B cell (primary cell): ENCODE results near the gene TXNDC2. TPM values are rescaled to one million over a fixed set of nuclear protein-coding genes. Genes with fewer than 3 reads are reported as not detected.

Experiments
- ATAC-seq: fragments of 200-7000 bp; cut with Tn5 transposase; one replicate; pipeline ENCODE4 v1.10.0; 2021; ENCODE audit warnings: low read depth, mild to moderate bottlenecking, moderate number of reproducible peaks, moderate library complexity
- CTCF ChIA-PET: fragments of 350-600 bp; sonication (Branson Sonifier 250); formaldehyde crosslinking; loops from one replicate; lab custom pipeline; 2021; ENCODE audit warnings: antibody characterized with exemption, inconsistent platforms; lab: Charles Lee
- POLR2A ChIA-PET: fragments of 350-600 bp; sonication (Branson Sonifier 250); formaldehyde crosslinking; loops from one replicate; lab custom pipeline; 2021; ENCODE audit warnings: antibody characterized with exemption; lab: Charles Lee
- DNase-seq: peaks from one replicate; pipeline ENCODE4 v3.0.0; 2013
- H2AFZ ChIP-seq: 2 replicates; pipeline ENCODE4 v1.6.1; 2012; ENCODE audit warnings: mild to moderate bottlenecking, low read depth, low read length; ENCODE audit not compliant: insufficient read depth, poor library complexity, severe bottlenecking
- H3K27ac ChIP-seq, 2 donors: 1 replicate in 1 of 2; 2 replicates in 1 of 2; pipeline ENCODE4 v1.5.1; 2012 to 2013; ENCODE audit warnings: low read length in 2 of 2, mild to moderate bottlenecking in 2 of 2, moderate library complexity in 1 of 2
- H3K27me3 ChIP-seq, 4 experiments: fragments of 200-600 bp in 1 of 4; sonication (generic) in 1 of 4; replicated peaks in 1 of 4; 1 replicate in 2 of 4; 2 replicates in 2 of 4; pipeline versions ENCODE4 v1.6.1 to v1.7.0; 2013 to 2016; ENCODE audit warnings: low read length in 3 of 4, mild to moderate bottlenecking in 2 of 4, mixed read lengths in 1 of 4, moderate library complexity in 1 of 4; ENCODE audit not compliant: insufficient read depth in 4 of 4, control insufficient read depth in 3 of 4; ENCODE audit errors: control extremely low read depth in 1 of 4
- H3K36me3 ChIP-seq, 2 experiments: replicated peaks in 1 of 2; 1 replicate in 1 of 2; 2 replicates in 1 of 2; pipeline versions ENCODE4 v1.6.1 to v1.7.1; 2013; ENCODE audit warnings: low read length in 1 of 2; ENCODE audit not compliant: insufficient read depth in 2 of 2, control insufficient read depth in 1 of 2; ENCODE audit errors: control extremely low read depth in 1 of 2, extremely low read depth in 1 of 2
- H3K4me1 ChIP-seq, 2 donors: fragments of 200-600 bp in 1 of 2; sonication (generic) in 1 of 2; 1 replicate in 1 of 2; 2 replicates in 1 of 2; pipeline versions ENCODE4 v1.5.1 to v1.6.1; 2013 to 2017; ENCODE audit warnings: low read length in 2 of 2; ENCODE audit not compliant: control insufficient read depth in 2 of 2, insufficient read depth in 2 of 2
- H3K4me2 ChIP-seq: replicated peaks from 2 replicates; pipeline ENCODE3; 2012; ENCODE audit warnings: mild to moderate bottlenecking, low read depth, low read length; ENCODE audit not compliant: poor library complexity, severe bottlenecking
- H3K4me3 ChIP-seq, 5 experiments: fragments of 200-600 bp in 1 of 5; sonication (generic) in 1 of 5; 1 replicate in 3 of 5; 2 replicates in 2 of 5; pipeline versions ENCODE4 v1.5.1 to v1.7.0; 2011 to 2016; ENCODE audit warnings: low read length in 4 of 5, mild to moderate bottlenecking in 4 of 5, low read depth in 2 of 5, control low read depth in 1 of 5, moderate library complexity in 1 of 5; ENCODE audit not compliant: insufficient read depth in 1 of 5; ENCODE audit errors: control extremely low read depth in 1 of 5, extremely low read depth in 1 of 5
- H3K79me2 ChIP-seq: fragments of 200-600 bp; sonication (generic); one replicate; pipeline ENCODE4 v1.6.0; 2016; ENCODE audit warnings: low read length; ENCODE audit not compliant: control insufficient read depth, insufficient read depth
- H3K9ac ChIP-seq: fragments of 200-600 bp; sonication (generic); 2 replicates; pipeline ENCODE4 v1.6.1; 2017; ENCODE audit warnings: mild to moderate bottlenecking, low read length, moderate library complexity
- H3K9me3 ChIP-seq, 3 donors: one replicate each; pipeline versions ENCODE4 v1.6.1 to v1.7.1; 2013; ENCODE audit warnings: low read length in 2 of 3; ENCODE audit not compliant: control insufficient read depth in 2 of 3, insufficient read depth in 1 of 3; ENCODE audit errors: control extremely low read depth in 1 of 3
- H4K20me1 ChIP-seq: 2 replicates; pipeline ENCODE4 v1.6.0; 2012; ENCODE audit warnings: mild to moderate bottlenecking, low read length; ENCODE audit not compliant: insufficient read depth, control insufficient read depth, poor library complexity, severe bottlenecking
- H3K27ac Mint-ChIP-seq: one replicate; pipeline ENCODE4 v1.8.0; 2021; ENCODE audit warnings: mixed read lengths
- H3K27me3 Mint-ChIP-seq: one replicate; pipeline ENCODE4 v1.8.0; 2021; ENCODE audit warnings: mixed read lengths
- H3K4me1 Mint-ChIP-seq: one replicate; pipeline ENCODE4 v1.8.0; 2021; ENCODE audit warnings: mixed read lengths
- H3K4me3 Mint-ChIP-seq: one replicate; pipeline ENCODE4 v1.8.0; 2021; ENCODE audit warnings: mixed read lengths
- H3K9me3 Mint-ChIP-seq: one replicate; pipeline ENCODE4 v1.8.0; 2022; ENCODE audit warnings: mixed read lengths; ENCODE audit not compliant: insufficient read depth
- CTCF ChIP-seq: fragments of 200-600 bp; IDR thresholded peaks from one replicate; pipeline ENCODE4 v1.8.0; 2022; ENCODE audit warnings: antibody characterized with exemption, mild to moderate bottlenecking
- EZH2 ChIP-seq: IDR thresholded peaks from 2 replicates; pipeline ENCODE4 v1.6.1; 2012; ENCODE audit warnings: borderline replicate concordance, low read depth, mild to moderate bottlenecking, moderate library complexity, low read length; ENCODE audit not compliant: insufficient read depth, poor library complexity, severe bottlenecking
- WGBS: methylation state at CpG from one replicate; pipeline ENCODE4 v1.1.5; 2013; ENCODE audit warnings: missing lambda C conversion rate; ENCODE audit not compliant: insufficient coverage; 5-methylcytosine and 5-hydroxymethylcytosine counted together
- intact Hi-C: fragments of 100-400 bp; cut with micrococcal nuclease; formaldehyde crosslinking; loops from one replicate; pipeline ENCODE4 v1.10.0; 2022
- polyA plus RNA-seq: library from polyadenylated mRNA; depleted of rRNA; stranded (reverse); fragments of >200 nt; gene quantifications from 2 replicates; pipeline ENCODE4 v1.2.3, GENCODE V29; 2012
- total RNA-seq, 2 donors: library from RNA; stranded (reverse); fragments of 120-200 nt in 1 of 2; gene quantifications; 1 replicate in 1 of 2; 2 replicates in 1 of 2; pipeline versions ENCODE4 v1.2.3 to v1.2.4, GENCODE V29; 2013 to 2022

TXNDC2 gene
- total and polyA plus RNA-seq, 2 donors (not counting 1 experiment from before 2014, with no cell fraction given), result 0.07 to 0.22 TPM

DNA sequence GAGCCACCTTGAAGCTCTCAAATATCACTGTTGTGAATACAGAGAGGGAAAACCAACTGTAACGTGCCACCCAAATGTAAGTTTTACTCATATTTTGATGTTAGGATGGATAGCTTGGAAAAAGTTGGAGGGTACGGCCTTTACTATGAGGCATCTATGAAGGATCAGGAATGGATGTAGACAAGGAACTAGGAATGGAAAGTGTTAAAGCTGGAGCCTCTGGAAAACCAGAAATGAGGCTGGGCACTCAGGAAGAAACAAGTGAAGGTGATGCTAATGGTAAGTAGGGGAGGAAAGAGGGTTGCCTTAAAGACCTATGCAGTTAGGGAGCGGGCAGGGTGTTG, 204 bp downstream of the TXNDC2 start:
- H3K9ac ChIP-seq, result no peak overlapping the region
- POLR2A ChIA-PET, result no interaction called here
- no peaks in the 10 kb centered on the region for H4K20me1 ChIP-seq

DNA sequence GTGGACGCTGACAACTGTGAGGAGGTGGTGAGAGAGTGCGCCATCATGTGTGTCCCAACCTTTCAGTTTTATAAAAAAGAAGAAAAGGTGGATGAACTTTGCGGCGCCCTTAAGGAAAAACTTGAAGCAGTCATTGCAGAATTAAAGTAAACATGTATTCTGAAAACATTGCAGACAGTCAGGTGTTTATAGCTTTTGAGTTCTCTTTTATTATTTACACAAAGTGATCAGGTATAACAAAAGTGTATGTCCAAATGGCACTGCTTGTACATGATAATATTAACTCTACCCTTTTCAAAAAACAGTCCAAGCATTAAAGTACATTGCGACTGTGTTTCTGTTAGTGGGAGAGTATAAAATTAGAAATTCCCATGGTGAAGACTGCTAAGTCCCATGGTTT, 2.2 kb downstream of the TXNDC2 start:
- Histone ChIP-seq H3K4me2 (no peak overlapping the region), H4K20me1 (no peaks in the 10 kb centered on the region), H3K4me3 (no peak overlapping the region), H3K9me3 (no peaks in the 10 kb centered on the region), H3K4me1 (no peaks in the 10 kb centered on the region), H3K27me3 (no peaks in the 10 kb centered on the region), H3K36me3 (no peaks in the 10 kb centered on the region), H3K27ac (no peak overlapping the region), H3K9ac (no peak overlapping the region), H2AFZ (no peak overlapping the region), H3K79me2 (no peaks in the 10 kb centered on the region)
- DNase-seq, result no peak
- Mint-ChIP-seq H3K27me3 (peaks cover 3% of the 10 kb centered on the region), H3K9me3 (no peaks in the 10 kb centered on the region), H3K27ac (no peak overlapping the region), H3K4me1 (no peaks in the 10 kb centered on the region), H3K4me3 (no peak overlapping the region)
- POLR2A ChIA-PET, result no interaction called here
- CTCF ChIA-PET, result no interaction called here
- intact Hi-C loops, result no loop called here
- WGBS, result no CpG with 5 or more reads among the region's 5 CpGs
- no peak for ATAC-seq
- no peak for TF ChIP-seq CTCF
- TF ChIP-seq EZH2, result no peak

More for the DNA sequence above, 204 bp downstream of the TXNDC2 start:
- no peaks in the 10 kb centered on the region for H3K36me3 ChIP-seq
- no peaks in the 10 kb centered on the region for H3K27me3 ChIP-seq
- H2AFZ ChIP-seq, result no peak overlapping the region
- no peaks in the 10 kb centered on the region for H3K4me1 Mint-ChIP-seq
- H3K4me1 ChIP-seq, result no peaks in the 10 kb centered on the region
- no peak for DNase-seq
- no peak for ATAC-seq
- no peak overlapping the region for H3K27ac ChIP-seq
- H3K9me3 ChIP-seq, result no peaks in the 10 kb centered on the region
- H3K4me3 ChIP-seq, result no peak overlapping the region
- WGBS, result 89% methylated on average over 1 of the region's 3 CpGs
- H3K4me2 ChIP-seq, result no peak overlapping the region
- CTCF ChIA-PET, result no interaction called here
- no peak overlapping the region for H3K27ac Mint-ChIP-seq
- H3K79me2 ChIP-seq, result no peaks in the 10 kb centered on the region
- no peaks in the 10 kb centered on the region for H3K9me3 Mint-ChIP-seq
- intact Hi-C loops, result no loop called here
- no peak overlapping the region for H3K4me3 Mint-ChIP-seq
- TF ChIP-seq EZH2 (no peak), CTCF (no peak)
- H3K27me3 Mint-ChIP-seq, result peaks cover 3% of the 10 kb centered on the region
